IPS DF 19.7 (cell line): ENCODE data around the gene LRRC3B.
"Not testable (repeated sequence)": the region's sequence is repeated elsewhere in the genome, so short reads cannot be mapped to it uniquely, and the experiment has no call there.

Experiments used
- DNase-seq: peaks from one replicate; pipeline ENCODE4 v3.0.0-alpha.2; 2013; ENCODE audit warnings: low read depth, low spot score

Gene LRRC3B, protein sequence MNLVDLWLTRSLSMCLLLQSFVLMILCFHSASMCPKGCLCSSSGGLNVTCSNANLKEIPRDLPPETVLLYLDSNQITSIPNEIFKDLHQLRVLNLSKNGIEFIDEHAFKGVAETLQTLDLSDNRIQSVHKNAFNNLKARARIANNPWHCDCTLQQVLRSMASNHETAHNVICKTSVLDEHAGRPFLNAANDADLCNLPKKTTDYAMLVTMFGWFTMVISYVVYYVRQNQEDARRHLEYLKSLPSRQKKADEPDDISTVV

DNA sequence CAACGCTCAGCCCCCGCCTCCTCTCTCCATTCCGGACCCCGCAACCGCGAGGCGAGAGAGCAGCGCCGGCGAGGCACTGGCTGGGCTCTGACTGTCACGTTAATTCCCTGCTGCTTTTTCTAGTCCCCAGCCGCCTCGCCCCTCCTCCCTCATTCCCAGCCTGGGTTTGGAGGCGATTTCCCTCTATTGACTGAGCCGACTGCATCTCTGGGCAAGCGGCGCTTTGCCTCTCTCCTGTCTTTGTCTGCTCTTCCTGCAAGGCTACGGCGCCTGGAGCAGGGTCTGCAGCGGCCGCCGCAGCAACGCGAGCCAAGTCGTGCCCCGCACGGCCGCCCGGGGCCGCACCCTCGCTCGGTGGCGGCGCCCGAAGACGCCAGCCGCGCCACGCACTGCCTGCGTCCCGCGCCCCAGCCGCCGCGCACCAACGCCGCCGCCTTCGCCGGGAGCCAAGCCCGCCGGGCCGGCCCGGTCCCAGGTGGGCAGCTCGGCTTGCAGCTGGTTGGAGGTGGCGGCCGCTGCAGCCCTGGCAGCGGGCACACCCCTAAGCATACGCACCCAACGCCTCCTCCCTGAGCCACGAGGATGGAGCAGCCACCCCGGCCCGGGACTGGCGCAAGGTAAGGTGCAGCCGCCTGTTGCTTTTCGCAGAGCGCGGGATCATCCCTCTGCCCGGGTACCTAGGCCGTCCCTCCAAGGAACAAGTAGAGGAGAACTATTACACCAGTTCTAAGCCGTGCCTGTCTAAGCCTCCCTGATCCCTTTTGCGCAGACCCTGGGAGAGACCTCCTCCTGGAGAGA is at the start of gene LRRC3B:
Gene LRRC3B, plus strand, starts transcription at position 152 of the 798 bp plus-strand sequence. CDS start 86,901 bp downstream, outside the sequence.
- DNase-seq, result no peak

DNA sequence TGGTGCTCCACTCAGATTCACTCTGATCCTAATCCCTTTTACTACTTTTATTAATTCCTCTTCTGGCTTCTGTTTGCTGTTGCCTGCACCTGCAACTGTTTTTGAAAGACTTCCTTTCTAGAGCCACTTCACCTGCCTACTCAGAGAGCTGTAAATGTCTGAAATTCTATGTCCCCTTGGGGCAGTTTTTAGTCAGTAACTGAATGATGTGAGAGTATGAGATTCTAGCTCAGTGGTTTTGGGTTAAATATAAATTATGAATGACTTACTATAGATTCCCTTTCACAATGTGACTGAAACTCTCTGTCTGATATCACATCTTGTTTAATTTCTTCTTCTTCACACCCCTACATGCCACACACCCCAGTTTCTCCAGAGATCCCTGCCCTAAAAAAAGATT is 47.8 kb upstream of the LRRC3B start:
- DNase-seq, result no peak

DNA sequence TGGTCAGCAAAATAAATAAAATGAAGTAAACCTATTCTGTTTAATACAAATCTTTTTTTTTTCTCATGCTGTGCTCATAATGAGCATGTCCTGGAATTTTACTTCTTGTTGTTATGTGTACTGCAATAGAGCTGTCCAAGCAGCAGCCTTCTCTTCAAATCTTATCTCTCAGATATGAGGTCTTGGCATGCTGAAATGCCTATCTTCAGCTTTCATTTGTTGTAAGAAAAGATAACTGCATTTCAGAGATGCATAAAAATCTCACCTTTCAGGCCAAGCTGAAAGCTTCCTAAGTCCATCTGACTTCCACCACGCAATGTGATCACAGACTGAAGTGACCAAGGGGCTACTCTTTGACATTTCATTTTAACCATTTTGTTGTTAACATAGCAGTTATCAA is 43.5 kb upstream of the LRRC3B start:
- DNase-seq, result no peak

DNA sequence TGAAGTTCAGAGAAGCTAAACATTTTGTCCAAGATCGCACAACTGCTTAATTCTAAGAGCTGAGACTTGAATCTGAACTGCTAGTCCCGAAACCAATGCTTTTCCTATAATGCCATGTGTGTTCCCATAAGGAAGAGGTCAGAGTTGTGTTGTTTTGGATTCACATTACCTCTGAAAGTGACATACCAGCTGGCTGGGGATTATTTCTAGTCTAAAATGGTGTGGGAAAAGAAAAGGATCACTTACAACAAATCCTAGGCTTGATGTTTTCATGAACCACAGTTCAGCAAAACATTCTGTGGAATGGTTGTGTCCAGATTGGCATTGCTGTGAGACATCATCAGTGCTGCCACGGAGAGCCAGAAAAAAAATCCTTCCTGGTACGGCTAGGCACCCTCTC is 35.0 kb upstream of the LRRC3B start:
- DNase-seq, result no peak

DNA sequence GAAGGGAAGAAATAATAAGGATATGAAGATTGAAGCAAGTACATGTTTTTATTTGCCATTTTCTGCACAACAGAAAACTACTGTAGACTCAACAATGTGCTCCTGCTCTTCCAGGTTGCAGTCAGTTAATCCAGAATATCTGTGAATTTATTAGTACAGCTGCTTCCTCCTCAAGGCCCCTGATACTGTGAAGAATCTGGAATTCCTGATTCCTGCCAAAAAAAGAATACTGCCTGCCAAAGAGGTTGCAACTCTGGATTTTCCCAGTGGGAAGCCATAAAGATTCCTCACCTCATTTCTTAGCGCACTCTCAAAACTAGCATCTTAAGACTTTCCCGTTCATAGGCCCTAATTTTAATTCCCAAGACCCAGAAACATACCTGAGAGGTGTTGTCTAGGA is 33.6 kb upstream of the LRRC3B start:
- DNase-seq, result no peak

DNA sequence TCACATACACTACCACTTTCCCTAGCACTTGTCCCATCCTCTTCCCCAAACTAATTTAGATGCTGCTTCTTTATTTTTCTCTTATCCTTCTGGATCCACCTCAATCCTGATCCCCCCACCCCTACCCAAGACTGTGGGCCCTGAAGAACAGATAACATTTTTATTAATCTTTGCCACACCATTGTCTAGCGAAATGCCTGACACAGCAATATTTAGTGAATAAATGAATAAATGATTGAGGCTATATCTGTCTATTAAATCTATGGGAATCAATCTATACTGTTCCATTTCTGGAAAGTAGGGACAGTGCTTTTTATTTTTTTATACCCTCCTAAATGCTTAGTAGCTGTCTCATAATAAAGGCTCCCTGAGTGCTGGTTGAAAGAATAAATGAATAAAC is 32.9 kb upstream of the LRRC3B start:
- no peak for DNase-seq

DNA sequence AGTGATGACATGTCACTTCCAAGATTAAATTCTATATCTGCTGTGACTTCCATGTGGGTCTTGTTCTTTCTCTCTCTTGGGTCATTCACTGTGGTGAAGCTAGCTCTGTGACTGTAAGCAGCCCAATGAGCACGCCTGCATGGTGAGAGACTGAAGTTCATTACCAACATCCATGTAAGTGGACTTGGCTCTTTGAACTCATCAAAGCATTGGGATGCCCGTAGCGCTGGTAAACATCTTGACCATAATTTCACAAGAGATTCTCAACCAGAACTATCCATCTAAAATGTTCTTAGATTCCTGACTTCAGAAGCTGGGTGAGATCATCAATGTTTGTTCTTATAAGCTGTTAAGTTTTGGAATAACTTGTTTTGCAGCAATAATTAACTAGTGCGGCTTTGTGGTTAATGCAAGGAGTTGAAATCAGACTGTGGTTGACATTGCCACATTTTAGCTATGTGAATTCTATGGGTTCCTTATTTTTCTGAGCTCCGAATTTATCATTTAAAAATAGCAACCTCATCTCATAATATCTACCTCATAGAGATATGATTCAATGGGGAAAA is 31.6 kb upstream of the LRRC3B start:
- no peak for DNase-seq

DNA sequence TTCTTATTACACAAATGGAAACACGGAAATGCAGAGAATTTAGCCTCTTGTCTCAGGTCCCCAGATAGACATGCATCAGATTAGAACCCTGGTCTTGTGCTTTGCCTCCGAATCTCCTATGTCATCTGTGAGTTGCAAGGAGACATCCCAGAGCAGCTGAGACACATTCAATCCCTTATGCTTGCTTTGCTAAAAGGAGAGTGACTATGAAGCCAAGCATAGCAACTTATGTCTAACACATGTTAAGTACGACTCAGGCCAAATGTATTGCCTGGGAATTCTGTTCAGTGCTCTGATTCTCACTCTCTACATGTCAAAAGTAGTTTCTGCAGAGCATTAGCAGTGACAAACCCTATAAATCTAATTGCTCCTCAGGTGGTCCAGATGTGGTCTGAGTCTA is 30.6 kb upstream of the LRRC3B start:
- no peak for DNase-seq

DNA sequence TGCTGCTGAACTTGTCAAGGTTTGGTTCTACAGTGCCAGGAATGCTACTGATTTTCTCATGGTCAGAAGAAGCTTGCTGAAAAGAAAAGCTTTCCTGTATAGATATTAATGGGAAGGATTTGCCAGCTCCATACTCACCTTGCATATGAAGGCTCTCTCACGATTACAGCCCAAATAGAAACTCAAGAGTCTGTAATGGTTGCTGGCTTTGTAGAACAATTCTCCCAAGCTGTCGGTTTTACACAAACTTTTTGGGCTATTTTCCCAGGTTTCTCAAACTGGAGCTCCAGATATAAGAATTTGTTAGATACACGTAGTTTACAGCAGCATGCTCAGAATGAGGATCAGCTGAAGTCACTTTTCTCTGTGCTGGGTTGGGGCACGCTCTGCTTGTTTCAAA is 30.1 kb upstream of the LRRC3B start:
- DNase-seq, result no peak

DNA sequence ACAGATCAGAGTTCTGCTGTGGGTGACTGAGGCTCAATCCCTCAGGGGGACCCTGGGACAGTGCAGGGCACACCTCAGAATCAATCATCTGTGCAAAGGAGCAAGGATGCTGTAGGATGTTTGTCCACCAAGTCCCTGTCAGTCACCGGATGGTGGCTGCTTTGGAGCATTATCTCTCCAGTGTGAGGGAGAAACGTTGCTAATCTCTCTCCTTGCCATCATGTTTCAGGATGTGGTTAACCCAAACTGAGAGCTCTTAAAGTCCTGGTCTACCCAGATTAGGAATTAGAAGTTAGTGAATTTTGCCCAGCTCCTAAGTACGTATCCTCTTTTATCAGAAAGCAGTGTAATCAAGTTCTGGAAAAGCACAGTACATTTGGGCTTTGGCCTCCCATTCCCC is 26.2 kb upstream of the LRRC3B start:
- no peak for DNase-seq

DNA sequence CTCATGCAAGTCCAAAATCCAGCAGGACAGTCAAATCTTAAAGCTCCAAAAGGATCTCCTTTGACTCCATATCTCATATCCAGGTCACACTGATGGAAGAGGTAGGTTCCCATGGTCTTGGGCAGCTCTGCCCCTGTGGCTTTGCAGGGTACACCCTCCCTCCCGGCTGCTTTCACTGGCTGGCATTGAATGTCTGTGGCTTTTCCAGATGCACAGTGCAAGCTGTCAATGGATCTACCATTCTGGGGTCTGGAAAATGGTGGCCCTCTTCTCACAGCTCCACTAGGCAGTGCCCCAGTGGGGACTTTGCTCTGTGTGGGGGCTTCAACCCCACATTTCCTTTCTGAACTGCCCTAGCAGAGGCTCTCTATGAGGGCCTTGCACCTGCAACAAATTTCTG is 19.3 kb upstream of the LRRC3B start:
- not testable (repeated sequence) for DNase-seq

DNA sequence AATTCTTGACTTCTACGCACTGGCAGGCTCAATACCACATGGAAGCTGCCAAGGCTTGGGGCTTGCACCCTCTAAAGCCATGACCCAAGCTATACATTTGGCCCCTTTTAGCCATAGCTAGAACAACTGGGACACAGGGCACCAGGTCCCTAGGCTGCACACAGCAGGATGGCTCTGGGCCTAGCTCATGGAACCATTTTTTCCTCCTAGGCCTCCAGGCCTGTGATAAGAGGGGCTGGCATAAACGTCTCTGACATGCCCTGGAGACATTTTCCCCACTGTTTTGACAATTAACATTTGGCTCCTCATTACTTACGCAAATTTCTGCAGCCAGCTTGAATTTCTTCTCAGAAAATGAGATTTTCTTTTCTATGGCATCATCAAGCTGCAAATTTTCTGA is 18.8 kb upstream of the LRRC3B start:
- DNase-seq, result not testable (repeated sequence)

DNA sequence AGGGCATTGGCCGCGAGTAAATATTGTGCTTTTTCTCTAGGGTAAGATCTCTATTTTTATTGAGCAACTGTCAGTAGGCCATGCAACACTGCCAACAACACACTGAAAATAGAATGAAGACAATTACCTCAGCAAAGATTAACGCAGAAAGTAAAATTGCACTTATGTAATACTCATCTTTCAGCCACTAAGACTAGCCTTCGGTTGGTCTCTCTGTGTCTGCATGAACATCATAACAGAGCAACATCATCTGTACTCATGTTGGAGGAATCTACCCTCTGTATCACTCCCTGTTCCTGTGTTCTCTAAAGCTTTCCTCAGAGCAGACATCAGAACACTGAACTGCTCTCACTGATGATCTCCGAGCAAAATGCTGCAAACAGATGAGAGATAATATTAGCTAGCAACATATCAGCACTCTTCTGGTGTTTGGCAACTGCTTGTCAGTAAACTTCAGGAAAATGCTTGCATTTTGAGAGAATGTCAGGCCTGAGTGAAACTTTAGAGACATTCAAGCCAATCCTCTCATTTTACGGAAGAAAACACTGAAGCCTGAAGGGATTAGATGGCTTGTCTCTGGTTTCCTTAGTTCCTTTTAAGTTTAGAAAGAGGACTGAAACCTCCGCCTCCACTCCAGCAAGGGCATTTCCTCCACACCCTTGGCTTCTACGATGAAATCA is 8.4 kb upstream of the LRRC3B start:
- DNase-seq, result no peak

DNA sequence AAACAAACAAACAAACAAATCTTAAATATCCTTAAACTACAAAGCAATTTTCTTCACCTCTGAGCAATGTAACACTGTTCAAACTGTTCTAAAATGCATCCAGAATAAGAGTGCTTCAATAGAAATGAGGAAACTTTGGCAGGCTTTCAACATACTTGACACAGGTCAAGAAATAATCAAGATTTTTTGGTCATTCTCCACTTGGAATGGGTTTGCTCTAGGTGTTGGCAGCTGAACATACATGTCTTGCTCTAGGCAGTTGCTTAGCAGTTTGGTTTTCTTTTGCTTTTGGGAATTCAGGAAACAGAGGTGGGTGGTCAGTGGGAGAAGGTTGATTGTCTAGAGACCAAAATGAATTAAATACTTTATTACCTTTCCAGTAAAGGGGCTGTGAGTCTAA is 1.4 kb upstream of the LRRC3B start:
- no peak for DNase-seq

DNA sequence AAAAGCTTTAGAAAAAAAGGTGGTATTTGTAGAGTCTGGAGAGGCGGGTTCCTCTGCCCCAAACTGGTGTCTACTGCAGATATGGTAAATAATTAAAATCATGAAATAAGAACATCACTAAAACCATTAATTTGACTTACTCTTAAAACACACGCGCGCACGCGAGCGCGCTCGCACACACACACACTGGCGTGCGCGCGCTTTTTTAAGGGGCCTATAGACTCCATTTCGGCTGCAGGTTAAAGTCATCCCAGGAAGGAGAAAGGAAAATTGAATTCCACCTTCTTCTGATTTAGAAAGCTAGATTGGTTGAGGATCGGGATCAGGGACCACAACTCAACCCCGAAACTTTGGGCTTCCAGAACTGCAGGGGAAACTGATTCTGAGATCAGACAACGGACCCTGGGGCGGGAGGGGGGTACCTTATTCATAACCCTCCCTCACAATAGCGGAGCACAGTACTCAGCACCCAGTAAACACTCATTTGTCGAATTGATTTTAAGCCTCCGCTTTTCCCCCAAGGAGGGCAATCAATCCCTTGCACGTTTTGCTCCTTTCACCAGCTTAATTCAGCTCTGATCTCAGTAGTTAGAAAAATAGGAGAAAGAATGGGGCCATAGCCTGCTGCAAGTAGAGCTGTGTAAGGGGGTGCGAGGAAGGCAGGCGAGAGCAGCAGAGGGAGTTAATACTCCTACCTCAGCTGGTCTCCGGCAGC is 509 bp upstream of the LRRC3B start:
- no peak for DNase-seq

DNA sequence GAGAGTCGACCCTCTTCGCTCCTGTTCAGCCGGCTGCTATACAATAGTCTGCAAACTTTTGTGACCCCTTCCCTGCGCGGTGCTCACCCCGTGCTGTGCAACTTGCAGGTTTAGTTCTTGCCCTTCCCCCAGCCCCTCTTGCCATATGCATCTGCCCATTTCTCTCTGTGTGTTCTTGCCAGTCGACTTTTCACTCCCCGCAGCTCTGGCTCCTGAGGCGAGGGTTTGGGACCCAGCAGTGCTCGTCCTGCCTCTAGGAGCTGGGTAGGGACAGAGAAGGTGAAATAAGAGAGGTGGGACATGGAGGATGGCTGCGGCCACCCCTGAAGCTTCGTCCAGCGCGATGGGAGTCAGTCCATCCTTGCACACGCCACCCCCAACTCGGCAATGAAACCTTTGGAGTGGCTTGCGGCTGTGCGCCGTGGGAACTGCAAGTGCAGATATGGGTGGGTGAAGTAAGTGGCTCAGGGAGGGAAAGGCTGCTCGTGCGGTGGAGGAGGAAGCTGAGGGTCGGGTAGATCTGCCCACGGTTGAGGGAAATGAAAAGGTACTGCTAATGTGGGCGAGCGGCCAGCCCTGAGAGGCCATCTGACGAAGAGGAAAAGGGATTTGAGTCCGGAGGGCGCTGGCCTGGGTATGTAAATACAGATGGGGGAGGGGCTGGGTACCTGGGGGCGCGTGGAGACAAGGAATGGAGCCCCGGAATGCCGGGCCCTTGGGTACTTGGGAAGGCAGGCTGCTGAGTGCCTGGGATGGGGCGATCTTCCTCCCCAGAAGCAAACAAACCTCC is 1.0 kb downstream of the LRRC3B start:
- no peak for DNase-seq

DNA sequence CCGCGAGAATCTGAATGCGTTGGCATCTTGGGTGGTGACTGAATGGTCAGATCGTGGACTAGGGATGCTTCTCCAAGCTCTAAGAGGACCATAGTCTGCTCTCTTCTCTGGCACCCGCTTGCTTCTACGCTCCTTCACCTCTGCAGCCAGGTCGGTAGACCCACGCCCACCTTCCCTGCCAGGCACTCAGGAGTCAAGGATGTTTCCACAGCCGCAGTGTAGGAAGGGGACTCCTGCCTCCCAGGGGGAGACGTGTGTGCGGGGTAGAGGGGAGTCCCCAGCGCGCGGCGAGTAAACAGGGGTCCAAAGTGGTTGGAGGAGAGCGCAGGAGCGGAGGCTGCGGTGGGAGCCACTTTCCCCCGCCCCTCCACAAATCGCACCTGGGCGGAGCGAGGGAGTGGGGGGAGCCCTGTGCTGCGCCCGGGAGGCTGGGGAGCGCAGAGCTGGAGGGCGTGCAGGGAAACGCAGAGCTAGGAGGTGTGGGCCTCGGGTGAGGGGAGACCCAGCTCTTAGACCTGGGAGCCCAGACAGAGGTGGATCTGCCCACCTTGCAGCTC is 1.7 kb downstream of the LRRC3B start:
- DNase-seq, result no peak

DNA sequence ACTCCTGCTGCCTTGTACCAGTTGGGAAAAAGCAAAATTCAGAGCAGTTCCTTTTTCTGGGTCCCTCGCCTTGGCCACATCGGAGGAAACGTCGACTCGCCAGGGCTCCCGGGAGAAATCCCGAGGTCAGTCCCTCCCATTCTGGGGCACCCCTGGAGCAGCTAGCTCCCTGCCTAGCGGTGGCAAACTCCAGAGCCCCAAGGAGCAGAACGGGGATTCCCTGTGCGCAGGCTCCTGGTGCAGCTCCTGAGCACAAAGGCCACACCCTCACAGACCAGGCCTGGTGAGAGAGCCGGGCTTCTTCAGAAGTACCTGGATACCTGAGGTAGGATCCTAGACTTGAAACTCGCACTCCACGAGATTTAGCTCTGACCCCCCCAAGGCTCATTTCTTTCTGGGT is 2.6 kb downstream of the LRRC3B start:
- DNase-seq, result no peak

DNA sequence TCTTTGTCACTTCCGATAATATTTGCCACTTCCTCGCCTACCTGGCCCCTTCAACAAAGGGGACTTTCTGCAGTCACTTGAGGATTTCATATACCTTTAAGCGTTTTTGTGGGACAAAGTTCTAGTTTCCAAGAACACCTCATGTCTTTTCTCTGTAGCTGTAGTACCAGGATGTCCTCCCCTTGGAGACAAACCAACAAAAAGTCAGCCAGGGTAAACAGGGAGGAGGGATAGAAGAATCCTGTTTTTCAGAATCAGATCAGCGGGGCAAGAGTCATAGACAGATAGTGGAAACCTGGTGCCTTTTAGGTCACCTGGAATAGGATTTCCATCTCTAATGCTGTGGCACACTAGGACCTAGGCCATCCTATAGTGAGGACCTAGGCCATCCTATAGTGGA is 4.5 kb downstream of the LRRC3B start:
- no peak for DNase-seq

DNA sequence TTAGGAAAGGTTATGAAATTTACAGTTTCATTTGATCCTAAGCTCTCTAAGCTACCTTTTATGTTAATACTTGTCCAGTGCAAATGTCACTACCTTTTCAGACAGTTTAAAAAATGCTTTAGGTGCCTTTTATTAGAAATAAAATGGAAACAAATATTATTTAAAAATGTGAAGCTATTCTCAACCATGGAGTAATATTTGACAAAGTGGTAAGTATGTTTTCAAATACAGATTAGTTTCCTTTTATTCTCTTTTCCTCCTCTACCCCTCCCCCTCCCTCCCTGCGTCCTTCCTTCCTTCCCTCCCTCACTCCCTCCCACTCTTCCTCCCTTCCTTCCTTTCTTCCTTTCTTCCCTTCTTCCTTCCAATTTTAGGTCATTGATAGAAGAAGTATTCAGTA is 6.3 kb downstream of the LRRC3B start:
- no peak for DNase-seq
